HG03139 (cell line): ENCODE results near the gene EEIG2.
"Not testable (repeated sequence)": the region's sequence is repeated elsewhere in the genome, so short reads cannot be mapped to it uniquely, and the experiment has no call there.

ENCODE experiments used
- ATAC-seq: cut with Tn5 transposase; IDR thresholded peaks from one replicate; pipeline ENCODE4 v1.9.1; 2021; ENCODE audit not compliant: unreplicated experiment

The EEIG2 gene

GRCh38 chr1:108559215-108560186 lies at the start of gene EEIG2:
Gene EEIG2 (plus strand): TSS chr1:108560100. CDS start chr1:108560429, 329 bp downstream.
- ATAC-seq, result peak; percentile 80

- no peak for ATAC-seq
Observed at GRCh38 chr1:108511764-108512163, 48.1 kb upstream of the EEIG2 start.

GRCh38 chr1:108512239-108513043 lies 47.5 kb upstream of the EEIG2 start:
- no peak for ATAC-seq

- no peak for ATAC-seq
Observed at GRCh38 chr1:108513044-108513415, 46.9 kb upstream of the EEIG2 start.

GRCh38 chr1:108513914-108514313 lies 46.0 kb upstream of the EEIG2 start:
- not testable (repeated sequence) for ATAC-seq

- not testable (repeated sequence) for ATAC-seq
Observed at GRCh38 chr1:108517301-108517897, 42.5 kb upstream of the EEIG2 start.

- no peak for ATAC-seq
Observed at GRCh38 chr1:108521990-108522393, 37.9 kb upstream of the EEIG2 start.

GRCh38 chr1:108523829-108524228 lies 36.1 kb upstream of the EEIG2 start:
- no peak for ATAC-seq

- no peak for ATAC-seq
Observed at GRCh38 chr1:108524676-108525075, 35.2 kb upstream of the EEIG2 start.

GRCh38 chr1:108527135-108527534 lies 32.8 kb upstream of the EEIG2 start:
- no peak for ATAC-seq

- no peak for ATAC-seq
Observed at GRCh38 chr1:108527837-108528236, 32.1 kb upstream of the EEIG2 start.

GRCh38 chr1:108531444-108531843 lies 28.5 kb upstream of the EEIG2 start:
- no peak for ATAC-seq

- ATAC-seq, result no peak
Observed at GRCh38 chr1:108532730-108533129, 27.2 kb upstream of the EEIG2 start.

GRCh38 chr1:108533351-108534083 lies 26.4 kb upstream of the EEIG2 start:
- no peak for ATAC-seq

- no peak for ATAC-seq
Observed at GRCh38 chr1:108534759-108535158, 25.1 kb upstream of the EEIG2 start.

- not testable (repeated sequence) for ATAC-seq
Observed at GRCh38 chr1:108535315-108535897, 24.5 kb upstream of the EEIG2 start.

- not testable (repeated sequence) for ATAC-seq
Observed at GRCh38 chr1:108536021-108536420, 23.9 kb upstream of the EEIG2 start.

GRCh38 chr1:108536791-108537190 lies 23.1 kb upstream of the EEIG2 start:
- ATAC-seq, result not testable (repeated sequence)

- no peak for ATAC-seq
Observed at GRCh38 chr1:108537976-108538375, 21.9 kb upstream of the EEIG2 start.

- ATAC-seq, result no peak
Observed at GRCh38 chr1:108540977-108541376, 18.9 kb upstream of the EEIG2 start.
